Lung microvascular endothelial cell (primary cell): Measurements from ENCODE around the gene TCF25. TPM values are rescaled to one million over a fixed set of nuclear protein-coding genes. Genes with fewer than 3 reads are reported as not detected.
"Not testable (repeated sequence)": the region's sequence is repeated elsewhere in the genome, so short reads cannot be mapped to it uniquely, and the experiment has no call there.

Experiments used
- DNase-seq, 2 donors: peaks; one replicate each; pipeline versions ENCODE4 v3.0.0 to v3.0.0-alpha.2; 2010; ENCODE audit warnings: low read depth in 2 of 2
- total RNA-seq: library from RNA; depleted of rRNA; stranded (reverse); fragments of >200 nt; gene quantifications from 2 replicates; pipeline ENCODE4 v1.2.1, GENCODE V29; 2014

The TCF25 gene, protein sequence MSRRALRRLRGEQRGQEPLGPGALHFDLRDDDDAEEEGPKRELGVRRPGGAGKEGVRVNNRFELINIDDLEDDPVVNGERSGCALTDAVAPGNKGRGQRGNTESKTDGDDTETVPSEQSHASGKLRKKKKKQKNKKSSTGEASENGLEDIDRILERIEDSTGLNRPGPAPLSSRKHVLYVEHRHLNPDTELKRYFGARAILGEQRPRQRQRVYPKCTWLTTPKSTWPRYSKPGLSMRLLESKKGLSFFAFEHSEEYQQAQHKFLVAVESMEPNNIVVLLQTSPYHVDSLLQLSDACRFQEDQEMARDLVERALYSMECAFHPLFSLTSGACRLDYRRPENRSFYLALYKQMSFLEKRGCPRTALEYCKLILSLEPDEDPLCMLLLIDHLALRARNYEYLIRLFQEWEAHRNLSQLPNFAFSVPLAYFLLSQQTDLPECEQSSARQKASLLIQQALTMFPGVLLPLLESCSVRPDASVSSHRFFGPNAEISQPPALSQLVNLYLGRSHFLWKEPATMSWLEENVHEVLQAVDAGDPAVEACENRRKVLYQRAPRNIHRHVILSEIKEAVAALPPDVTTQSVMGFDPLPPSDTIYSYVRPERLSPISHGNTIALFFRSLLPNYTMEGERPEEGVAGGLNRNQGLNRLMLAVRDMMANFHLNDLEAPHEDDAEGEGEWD
- total RNA-seq: 115 and 136 TPM in 2 replicates

DNA sequence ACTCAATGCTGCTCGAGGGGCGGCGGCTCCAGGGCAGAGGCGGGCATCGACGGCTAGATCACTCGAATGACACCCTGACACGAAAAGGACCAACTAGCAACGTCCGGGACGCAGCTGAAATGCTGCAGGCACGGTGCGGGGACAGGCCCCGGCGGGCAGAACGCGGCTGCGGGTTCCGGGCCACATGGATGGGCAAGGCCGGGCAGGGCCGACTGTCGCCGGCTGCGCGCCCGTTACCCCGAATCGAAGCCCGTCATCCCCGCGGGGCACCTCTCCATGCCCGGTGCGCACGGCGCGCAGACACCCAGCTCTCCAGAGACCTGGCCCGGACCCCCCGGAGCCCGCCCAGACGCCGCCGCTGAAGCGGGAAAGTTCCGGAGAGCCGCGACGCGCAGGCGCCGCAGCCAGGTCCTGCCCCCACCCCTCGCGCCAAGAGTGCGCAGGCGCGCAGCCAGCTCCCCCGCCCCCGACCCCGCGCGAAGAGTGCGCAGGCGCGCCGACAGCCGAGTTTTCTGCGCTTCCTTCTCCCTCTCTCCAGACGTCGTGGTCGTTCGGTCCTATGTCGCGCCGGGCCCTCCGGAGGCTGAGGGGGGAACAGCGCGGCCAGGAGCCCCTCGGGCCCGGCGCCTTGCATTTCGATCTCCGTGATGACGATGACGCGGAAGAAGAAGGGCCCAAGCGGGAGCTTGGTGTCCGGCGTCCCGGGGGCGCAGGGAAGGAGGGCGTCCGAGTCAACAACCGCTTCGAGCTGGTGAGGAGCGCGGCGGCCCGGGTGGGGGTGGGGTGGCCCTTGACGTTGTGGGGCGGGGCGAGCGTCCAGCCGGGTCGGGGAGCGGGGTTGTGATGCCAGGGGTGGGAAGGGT, at the start of gene TCF25:
TCF25 (plus strand) TSS at position 484 of the 863 bp plus-strand sequence; CDS start at position 560, 76 bp downstream.
- peak; percentile 90 to 93 for DNase-seq

DNA sequence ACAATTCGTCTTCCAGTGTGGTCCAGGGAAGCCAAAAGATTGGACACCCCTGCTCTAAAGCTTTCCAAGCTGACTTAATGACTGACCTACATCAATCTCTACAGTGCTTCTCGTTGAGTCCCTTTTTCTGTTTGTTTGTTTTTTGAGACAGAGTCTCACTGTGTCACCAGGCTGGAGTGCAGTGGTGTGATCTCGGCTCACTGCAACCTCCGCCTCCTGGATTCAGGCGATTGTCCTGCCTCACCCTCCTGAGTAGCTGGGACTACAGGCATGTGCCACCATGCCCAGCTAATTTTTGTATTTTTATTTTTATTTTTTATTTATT, 49.6 kb upstream of the TCF25 start:
- not testable (repeated sequence) for DNase-seq

DNA sequence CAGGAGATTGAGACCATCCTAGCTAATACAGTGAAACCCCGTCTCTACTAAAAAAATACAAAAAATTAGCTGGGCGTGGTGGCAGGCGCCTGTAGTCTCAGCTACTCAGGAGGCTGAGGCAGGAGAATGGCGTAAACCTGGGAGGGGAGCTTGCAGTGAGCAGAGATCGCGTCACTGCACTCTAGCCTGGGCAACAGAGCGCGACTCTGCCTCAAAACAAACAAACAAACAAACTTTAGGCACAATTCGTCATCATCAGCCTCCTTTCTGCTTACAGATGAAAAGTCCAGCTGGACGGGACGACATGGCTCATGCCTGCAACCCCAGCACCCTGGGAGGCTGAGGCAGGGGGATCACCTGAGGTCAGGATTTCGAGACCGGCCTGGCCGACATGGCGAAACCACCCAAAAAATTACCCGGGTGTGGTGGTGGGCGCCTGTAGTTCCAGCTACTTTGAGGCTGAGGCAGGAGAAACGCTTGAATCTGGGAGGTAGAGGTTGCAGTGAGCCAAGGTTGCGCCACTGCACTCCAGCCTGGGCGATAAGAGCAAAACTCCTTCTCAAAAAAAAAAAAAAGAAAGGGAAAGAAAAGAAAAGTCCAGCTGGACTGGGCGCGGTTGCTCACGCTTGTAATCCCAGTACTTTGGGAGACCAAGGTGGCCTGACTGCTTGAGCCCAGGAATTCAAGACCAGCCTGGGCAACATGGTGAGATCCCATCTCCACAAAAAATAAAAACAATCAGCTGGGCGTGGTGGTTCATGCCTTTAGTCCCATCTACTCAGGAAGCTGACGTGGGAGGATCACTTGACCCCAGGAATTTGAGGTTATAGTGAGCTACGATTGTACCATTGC, 46.6 kb upstream of the TCF25 start:
- no peak for DNase-seq

DNA sequence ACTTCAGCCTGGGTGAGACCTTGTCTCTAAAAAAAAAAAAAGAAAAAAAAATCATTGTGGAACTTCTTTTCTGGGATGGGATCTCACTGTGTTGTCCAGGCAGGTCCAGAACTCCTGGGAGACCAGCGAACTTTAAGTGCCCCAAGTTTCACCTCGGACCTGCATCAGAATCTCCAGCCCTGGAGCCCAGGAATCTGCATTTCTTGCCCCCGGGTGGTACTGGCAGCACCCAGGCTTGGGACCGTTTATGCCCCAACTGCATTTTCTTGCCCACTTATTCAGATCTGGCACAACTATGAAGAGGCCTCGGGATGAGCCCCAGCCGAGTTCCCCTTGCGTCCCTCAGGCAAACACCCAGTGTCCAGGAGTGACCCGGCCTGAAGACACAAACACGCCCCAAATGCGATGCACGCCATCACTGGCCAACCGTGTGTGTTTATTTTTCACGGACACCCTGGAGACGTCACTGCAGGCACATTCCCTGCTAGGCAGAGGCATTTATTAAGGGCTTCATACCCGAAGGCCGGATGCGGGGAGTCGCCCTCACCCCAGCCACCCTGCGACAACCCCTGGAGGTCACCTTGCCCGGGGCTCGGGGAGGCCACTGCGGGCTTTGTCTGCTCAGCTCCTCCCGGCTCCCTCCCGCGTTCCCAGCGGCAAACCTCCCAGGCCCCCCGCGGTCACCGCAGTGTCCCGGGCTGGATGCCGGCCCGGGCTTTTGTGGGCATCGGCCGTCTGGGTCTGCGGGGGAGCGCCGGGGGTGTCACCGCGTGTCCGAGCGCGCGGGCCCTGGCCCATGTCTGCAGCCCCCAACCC, 45.8 kb upstream of the TCF25 start:
- peak; percentile 45 to 57 for DNase-seq

DNA sequence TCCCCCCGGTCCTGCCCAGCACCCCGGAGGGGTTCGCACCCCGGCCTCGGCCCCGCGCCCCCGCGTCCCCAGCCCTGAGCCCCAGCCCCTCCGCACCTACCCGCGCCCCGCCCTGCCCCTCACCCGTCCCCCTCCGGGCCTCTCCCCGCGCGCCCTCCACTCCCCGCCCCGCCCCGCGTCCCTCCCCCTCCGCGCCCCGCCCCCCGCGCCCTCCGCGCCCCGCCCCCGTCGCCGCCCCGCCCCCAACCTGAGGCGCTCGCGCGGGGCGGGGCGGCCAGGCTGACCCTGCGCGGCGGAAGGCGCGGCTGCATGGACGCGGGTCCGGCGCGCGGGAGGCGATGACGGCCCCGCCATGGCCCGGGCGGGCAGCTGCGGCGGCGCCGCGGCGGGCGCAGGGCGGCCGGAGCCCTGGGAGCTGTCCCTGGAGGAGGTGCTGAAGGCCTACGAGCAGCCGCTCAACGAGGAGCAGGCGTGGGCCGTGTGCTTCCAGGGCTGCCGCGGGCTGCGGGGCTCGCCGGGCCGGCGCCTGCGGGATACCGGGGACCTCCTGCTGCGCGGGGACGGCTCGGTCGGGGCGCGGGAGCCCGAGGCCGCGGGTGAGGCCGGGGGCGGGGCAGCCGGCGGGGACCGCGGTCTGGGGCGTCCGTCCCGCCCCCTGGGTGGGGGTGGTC, 45.1 kb upstream of the TCF25 start, which contains the start of gene SPIRE2:
SPIRE2 (plus strand) TSS at position 277 of the 671 bp plus-strand sequence; CDS start at position 353, 76 bp downstream.
- peak; percentile 81 to 84 for DNase-seq

DNA sequence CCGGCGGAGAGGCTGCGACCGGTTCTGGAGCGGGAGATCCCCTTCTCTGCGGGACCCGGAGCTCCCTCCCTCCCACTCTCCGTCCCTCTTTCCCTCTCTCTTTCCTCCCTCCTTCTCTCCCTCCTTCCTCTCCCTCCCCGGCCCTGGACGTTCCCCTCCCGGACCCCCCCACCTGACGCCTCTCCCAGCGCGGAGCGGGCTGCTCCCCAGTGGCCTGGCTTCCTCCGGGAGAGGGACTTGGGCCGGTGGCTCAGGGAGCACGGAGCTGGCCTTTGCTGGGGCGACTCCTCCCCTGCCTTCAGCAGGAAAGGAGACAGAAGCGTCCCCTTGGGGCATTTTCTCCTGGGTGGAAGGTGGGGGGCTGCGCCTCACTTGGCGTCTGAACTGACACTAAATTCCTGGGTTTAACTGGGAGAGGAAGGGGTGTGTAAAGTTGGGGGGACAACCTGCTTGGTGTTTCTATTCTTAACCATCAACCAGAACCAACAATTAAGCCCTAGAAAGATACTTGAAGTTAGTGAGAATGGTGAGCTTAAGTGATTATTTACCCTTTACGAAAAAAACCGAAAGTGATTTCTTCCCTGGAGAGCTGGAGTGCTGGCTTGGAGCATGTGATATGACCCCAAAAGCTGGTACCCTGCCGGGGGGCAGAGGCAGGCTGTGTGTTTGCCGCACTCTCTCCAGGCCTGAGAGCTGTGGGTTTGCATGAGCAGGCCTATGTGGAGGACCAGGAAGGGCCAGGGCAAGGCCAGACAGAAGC, 44.3 kb upstream of the TCF25 start:
- no peak for DNase-seq

DNA sequence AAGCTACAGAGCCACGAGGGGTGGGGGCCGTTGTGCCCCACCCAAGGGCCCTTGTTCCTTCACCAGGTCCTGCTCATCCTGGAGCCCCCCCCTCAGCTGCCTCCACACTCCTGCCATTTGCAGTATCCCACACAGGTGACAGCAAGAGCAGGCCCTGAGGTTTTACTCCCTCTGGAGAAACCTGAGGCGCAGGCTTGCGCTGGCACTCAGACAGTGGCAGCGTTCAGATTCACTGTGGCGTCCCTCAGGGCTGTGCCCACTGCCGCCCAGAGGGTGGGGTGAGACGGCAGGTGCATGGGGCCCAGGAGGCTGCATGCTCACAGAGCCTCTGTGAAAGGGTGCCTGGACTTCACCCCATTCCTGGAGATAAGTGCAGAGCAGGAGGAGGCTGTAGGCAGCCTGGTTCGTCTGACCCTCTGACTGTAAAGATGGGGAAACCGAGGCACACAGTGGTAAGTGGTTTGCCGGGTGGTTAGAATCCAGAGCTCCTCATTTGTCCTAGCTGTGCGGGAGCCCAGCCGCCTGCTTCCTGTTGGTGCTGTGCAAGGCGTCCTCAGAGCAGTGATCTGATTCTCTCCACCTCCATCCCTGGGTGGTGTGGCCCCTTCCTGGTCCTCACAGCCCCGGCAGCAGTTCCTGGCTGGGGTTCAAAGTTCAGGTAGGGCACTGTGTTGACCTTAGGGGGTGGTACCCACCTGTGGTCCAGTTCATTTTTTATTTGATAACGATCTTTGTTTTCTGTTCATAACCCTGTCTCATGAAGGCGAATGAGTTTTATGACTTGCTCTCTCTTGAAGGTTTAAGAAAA, 43.6 kb upstream of the TCF25 start:
- no peak for DNase-seq

DNA sequence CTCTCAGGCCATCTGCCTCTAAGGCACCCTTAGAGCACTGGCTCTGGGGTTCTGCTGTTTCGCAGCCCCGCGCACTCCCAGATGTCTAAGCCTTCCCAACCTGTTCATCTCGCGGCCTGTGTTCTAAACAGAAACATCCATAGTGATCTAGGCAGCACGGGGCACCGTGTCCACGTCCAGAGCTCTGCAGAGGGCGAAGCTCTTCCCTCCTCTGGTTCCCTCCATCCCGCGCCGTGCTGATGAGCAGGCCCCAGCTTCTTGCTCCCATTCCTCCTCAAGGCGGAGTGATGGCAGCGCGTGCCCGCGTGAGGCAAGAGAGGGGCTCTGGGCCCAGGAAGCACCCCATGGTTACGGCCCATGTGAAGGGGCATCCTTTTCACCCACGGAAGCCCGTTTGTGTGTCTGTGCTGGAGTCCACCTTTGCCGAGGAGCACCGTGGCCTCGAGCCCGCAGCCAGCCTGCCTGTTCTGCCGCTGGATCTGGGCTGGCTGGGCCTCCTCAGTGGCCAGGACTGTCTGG, 41.5 kb upstream of the TCF25 start:
- no peak for DNase-seq

DNA sequence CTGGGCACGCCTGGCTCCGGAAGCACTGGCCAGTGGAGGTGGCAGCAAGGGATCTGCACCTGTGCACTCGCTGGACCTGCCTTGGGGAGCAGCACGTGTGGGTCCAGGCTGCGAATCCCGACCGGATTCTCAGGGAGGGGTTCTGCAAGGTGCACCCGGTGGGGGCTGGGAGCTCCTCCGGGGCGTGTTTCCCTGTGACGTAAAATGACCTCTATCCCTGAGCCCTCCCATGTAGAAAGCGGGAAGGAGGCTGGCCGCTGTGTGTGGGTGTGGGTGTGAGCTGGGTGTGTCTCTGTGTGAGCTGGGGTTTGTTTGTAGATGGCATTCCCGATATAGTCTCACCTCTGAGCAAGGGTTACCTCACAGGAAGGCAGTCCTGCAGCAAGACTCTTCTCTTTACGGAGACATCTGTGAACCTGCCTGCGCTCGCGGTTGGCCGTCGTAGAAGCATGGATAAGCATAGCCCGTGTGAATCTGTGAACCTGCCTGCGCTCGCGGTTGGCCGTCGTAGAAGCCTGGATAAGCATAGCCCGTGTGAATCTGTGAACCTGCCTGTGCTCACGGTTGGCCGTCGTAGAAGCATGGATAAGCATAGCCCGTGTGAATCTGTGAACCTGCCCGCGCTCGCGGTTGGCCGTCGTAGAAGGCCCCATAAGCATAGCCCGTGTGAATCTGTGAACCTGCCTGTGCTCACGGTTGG, 39.6 kb upstream of the TCF25 start:
- DNase-seq: not testable (repeated sequence)

DNA sequence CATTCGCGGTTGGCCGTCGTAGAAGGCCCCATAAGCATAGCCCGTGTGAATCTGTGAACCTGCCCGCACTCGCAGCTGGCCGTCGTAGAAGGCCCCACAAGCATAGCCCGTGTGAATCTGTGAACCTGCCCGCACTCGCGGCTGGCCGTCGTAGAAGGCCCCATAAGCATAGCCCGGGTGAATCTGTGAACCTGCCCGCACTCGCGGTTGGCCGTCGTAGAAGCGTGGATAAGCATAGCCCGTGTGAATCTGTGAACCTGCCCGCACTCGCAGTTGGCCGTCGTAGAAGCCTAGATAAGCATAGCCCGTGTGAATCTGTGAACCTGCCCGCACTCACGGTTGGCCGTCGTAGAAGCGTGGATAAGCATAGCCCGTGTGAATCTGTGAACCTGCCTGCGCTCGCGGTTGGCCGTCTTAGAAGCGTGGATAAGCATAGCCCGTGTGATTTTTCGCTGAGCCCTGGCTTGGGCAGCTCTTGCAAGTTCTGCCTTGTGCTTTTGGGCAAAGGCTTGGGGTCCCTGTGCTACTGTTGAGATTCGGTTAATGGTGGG, 38.5 kb upstream of the TCF25 start:
- not testable (repeated sequence) for DNase-seq

DNA sequence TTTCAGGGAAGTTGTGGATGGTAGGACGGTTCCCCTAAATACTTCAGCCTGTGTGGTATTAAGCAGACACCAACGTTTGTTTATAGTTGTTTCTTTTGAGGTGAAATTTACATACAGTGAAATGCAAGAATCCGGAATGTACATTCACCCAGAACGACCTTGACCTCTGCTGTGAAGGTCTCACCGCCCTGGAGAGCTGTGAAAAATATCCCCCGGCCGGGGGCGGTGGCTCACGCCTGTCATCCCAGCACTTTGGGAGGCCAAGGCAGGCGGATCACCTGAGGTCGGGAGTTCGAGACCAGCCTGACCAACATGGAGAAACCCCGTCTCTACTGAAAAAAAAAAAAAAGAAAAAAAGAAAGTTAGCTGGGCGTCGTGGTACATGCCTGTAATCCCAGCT, 36.9 kb upstream of the TCF25 start:
- DNase-seq: not testable (repeated sequence)

DNA sequence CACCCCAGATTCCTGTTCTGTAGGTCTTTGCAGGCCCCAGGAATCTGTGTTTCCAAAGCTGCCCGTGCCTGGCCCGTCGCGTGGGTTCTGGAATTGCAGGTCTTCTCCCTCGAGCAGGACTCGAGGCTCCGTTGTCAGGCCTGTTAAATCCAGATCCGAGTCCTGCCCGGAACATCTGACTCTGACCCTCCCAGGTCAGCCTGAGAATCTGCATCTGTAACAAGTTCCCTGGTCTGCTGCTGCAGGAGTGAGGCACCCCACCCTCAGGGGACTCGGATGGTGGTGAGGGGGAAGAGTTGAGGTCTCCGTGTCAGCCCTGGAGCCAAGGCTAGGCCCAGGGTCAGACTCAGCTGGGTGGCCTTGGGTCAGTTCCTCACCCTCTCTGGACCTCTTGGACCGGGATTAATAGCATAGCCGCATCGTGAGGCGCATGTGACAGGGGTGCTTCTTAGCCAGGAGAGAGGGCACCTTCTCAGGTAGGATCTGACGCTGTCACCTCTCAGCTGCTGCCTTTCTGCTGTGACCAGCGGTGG, 36.3 kb upstream of the TCF25 start:
- no peak for DNase-seq

DNA sequence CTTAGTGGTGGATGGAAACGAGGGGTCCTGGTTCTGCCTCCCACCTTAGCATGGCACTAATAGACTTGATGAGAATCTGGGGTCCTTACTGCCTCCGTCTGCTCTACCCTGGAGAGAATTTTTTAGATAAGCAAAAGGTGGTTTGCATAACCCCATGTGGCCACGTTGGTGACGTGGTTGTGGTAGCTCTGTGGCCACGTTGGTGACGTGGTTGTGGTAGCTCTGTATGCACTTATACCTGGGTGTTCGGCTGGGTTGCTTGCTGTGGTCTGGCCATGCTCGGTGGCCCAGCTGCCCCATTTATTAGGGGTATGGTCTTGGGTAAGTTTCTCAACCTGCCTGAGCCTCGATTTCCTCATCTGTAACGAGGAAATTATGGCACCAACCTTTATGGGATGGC, 32.1 kb upstream of the TCF25 start:
- no peak for DNase-seq

DNA sequence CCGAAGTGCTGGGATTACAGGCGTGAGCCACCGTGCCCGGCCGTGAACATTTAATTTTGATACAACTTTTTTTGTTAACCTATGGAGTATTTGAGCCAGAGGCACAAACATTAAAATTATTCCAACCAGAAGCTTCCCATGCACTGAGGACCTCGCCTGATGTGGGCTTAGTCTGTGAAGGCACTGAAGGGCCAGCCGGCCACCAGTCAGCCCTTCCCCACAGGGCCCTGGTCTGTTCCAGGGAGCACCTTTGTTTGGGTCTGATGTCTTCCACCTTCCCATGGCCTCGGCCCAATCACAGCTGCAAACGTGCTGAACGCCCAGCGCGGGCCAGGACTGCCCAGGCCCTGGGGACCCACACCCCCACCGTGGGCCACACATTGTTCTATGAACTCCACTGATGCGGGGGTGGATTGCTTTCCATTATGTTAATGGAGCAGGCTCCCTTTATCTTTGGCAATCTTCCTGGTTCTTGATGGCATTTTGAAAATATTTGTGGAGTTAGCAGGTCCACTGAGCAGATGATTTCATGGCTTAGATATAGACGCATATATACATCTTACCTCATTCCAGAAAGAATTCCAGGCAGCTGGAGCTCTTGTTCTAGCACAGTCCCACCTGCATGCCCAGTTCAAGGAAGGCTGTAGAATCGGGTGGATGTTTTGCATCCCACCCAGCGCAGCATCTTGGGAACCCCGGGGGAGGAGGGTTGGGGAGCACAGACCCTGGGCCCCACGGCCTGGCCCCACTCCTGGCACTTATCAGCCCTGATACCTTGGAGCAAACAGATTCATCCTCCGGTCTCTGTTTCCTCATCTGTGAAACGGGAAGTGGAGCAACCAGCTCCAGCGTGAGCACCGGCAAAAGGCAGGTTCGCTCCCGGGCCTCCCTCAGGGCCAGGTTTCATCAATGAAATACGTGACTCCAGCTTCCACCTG, 30.7 kb upstream of the TCF25 start:
- peak in 1 of 2 donors; percentile 83 for DNase-seq
